GM21723 (cell line): ENCODE results near the gene WDR4.
"Not testable (repeated sequence)": the region's sequence is repeated elsewhere in the genome, so short reads cannot be mapped to it uniquely, and the experiment has no call there.

ENCODE experiments used
- ATAC-seq: cut with Tn5 transposase; IDR thresholded peaks from one replicate; pipeline ENCODE4 v1.9.1; 2021; ENCODE audit warnings: mild to moderate bottlenecking, moderate library complexity; ENCODE audit not compliant: unreplicated experiment

WDR4 gene

GRCh38 chr21:42854246-42855010, 24.9 kb downstream of the WDR4 start:
- no peak for ATAC-seq

GRCh38 chr21:42853621-42854020, 25.7 kb downstream of the WDR4 start:
- no peak for ATAC-seq

- no peak for ATAC-seq
Observed at GRCh38 chr21:42852925-42853570, 26.3 kb downstream of the WDR4 start.

- ATAC-seq = no peak
Observed at GRCh38 chr21:42851812-42852665, 27.3 kb downstream of the WDR4 start.

GRCh38 chr21:42850866-42851391, 28.4 kb downstream of the WDR4 start:
- no peak for ATAC-seq

- no peak for ATAC-seq
Observed at GRCh38 chr21:42850463-42850862, 28.9 kb downstream of the WDR4 start.

- no peak for ATAC-seq
Observed at GRCh38 chr21:42849759-42850412, 29.5 kb downstream of the WDR4 start.

- ATAC-seq = no peak
Observed at GRCh38 chr21:42848932-42849758, 30.2 kb downstream of the WDR4 start.

- ATAC-seq = not testable (repeated sequence)
Observed at GRCh38 chr21:42848144-42848931, 31.0 kb downstream of the WDR4 start.

- no peak for ATAC-seq
Observed at GRCh38 chr21:42847726-42848125, 31.6 kb downstream of the WDR4 start.

- ATAC-seq = no peak
Observed at GRCh38 chr21:42847051-42847707, 32.2 kb downstream of the WDR4 start.

- no peak for ATAC-seq
Observed at GRCh38 chr21:42846221-42846620, 33.1 kb downstream of the WDR4 start.

GRCh38 chr21:42845296-42845965, 33.9 kb downstream of the WDR4 start:
- ATAC-seq = no peak

GRCh38 chr21:42844411-42845113, 34.8 kb downstream of the WDR4 start:
- no peak for ATAC-seq

- no peak for ATAC-seq
Observed at GRCh38 chr21:42843056-42843455, 36.3 kb downstream of the WDR4 start.

- not testable (repeated sequence) for ATAC-seq
Observed at GRCh38 chr21:42841916-42842655, 37.3 kb downstream of the WDR4 start.
